Neural crest cell (in vitro differentiated cells): Measurements from ENCODE around the gene LDHAL6B. TPM values are rescaled to one million over a fixed set of nuclear protein-coding genes. Genes with fewer than 3 reads are reported as not detected.

Source experiments
- DNase-seq: peaks from one replicate; pipeline ENCODE4 v3.0.0; 2021; ENCODE audit warnings: low read depth, mixed read lengths, low spot score
- H3K27ac Mint-ChIP-seq: one replicate; pipeline ENCODE4 v1.8.0; 2021; ENCODE audit warnings: mild to moderate bottlenecking, mixed read lengths; ENCODE audit not compliant: unreplicated experiment
- H3K27me3 Mint-ChIP-seq: 2 replicates; pipeline ENCODE4 v1.8.0; 2021; ENCODE audit warnings: low read depth, mild to moderate bottlenecking, mixed read lengths
- H3K36me3 Mint-ChIP-seq: 2 replicates; pipeline ENCODE4 v1.8.0; 2021; ENCODE audit warnings: low read depth, mild to moderate bottlenecking, mixed read lengths
- H3K4me1 Mint-ChIP-seq: 2 replicates; pipeline ENCODE4 v1.8.0; 2021; ENCODE audit warnings: mixed read lengths
- H3K4me3 Mint-ChIP-seq: one replicate; pipeline ENCODE4 v1.8.0; 2021; ENCODE audit warnings: mild to moderate bottlenecking, mixed read lengths
- H3K9me3 Mint-ChIP-seq: 2 replicates; pipeline ENCODE4 v1.8.0; 2021; ENCODE audit warnings: mixed read lengths
- CTCF ChIP-seq: fragments of 200-600 bp; sonication (generic); conservative IDR thresholded peaks from 2 replicates; pipeline ENCODE4 v1.5.0; 2021; ENCODE audit warnings: antibody characterized with exemption, mild to moderate bottlenecking
- total RNA-seq: library from RNA; stranded (reverse); gene quantifications from 2 replicates; pipeline ENCODE4 v1.2.1, GENCODE V29; 2021

LDHAL6B gene
- total RNA-seq, 1 donor from 2014 or later: not detected

GRCh38 chr15:59174151-59174834 is 32.4 kb upstream of the LDHAL6B start:
- DNase-seq: no peak
- TF ChIP-seq CTCF: no peak
- Mint-ChIP-seq H3K27me3 (no peaks in the 10 kb centered on the region), H3K27ac (no peak overlapping the region), H3K9me3 (no peaks in the 10 kb centered on the region), H3K36me3 (peaks cover 15% of the 10 kb centered on the region), H3K4me1 (peaks cover 19% of the 10 kb centered on the region), H3K4me3 (no peak overlapping the region)

GRCh38 chr15:59174835-59175831 is 31.5 kb upstream of the LDHAL6B start:
- Mint-ChIP-seq H3K4me1 (peaks cover 15% of the 10 kb centered on the region), H3K27me3 (no peaks in the 10 kb centered on the region), H3K27ac (no peak overlapping the region), H3K9me3 (no peaks in the 10 kb centered on the region), H3K4me3 (no peak overlapping the region), H3K36me3 (peaks cover 15% of the 10 kb centered on the region)
- peak; percentile 73 for TF ChIP-seq CTCF
- peak; percentile 33 for DNase-seq

DNA sequence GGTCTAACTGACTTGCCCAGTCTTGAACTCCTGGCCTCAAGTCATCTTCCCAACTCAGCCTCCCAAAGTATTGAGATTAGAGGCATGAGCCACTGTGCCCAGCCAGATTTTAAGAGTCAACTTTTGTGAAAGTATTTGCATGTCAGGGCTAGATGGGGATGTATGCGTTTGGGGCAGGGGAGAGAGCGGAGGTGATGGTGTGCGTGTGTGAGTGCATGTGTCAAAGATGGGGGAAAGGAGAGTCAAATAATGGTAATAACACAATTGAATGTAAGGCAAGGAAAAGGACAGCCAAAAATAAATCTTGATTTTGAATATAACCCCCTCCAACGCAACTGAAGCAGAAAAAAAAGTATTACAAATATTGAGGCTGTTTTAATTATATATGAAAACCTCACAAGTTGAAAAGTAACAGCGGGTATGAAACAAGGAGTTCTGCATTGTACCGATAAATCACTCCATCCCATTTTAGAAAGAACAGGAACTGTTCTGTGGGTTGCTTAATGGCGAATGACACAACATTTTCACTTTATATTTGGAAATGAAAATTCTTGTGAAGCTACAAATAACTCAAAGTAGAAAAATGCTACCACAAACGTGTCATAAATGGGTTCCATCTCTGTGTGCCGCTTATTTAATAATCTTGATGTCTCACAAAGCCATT is 29.9 kb upstream of the LDHAL6B start:
- H3K36me3 Mint-ChIP-seq: peaks cover 21% of the 10 kb centered on the region
- TF ChIP-seq CTCF: no peak
- H3K4me3 Mint-ChIP-seq: no peak overlapping the region
- no peak for DNase-seq
- no peak overlapping the region for H3K27ac Mint-ChIP-seq
- H3K27me3 Mint-ChIP-seq: no peaks in the 10 kb centered on the region
- H3K4me1 Mint-ChIP-seq: peaks cover 13% of the 10 kb centered on the region
- H3K9me3 Mint-ChIP-seq: peaks cover 2% of the 10 kb centered on the region

DNA sequence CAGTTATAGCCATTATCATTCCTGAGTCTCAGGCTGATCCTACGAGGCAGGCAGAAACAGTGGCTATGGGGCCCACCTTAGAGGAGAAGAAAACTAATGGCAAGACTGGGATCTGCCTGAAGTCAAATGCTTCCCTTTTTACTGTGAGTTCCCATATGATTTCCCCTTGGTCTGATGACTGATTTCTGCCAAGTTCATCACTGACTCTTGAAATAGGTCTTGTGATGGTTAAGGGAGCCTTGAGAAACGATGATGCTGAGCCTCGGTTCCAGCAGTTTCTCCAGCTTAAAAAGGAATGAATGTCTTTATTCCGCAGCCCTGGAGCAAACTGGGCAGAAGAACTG is 29.4 kb upstream of the LDHAL6B start:
- peaks cover 12% of the 10 kb centered on the region for H3K4me1 Mint-ChIP-seq
- TF ChIP-seq CTCF: no peak
- H3K4me3 Mint-ChIP-seq: no peak overlapping the region
- no peak for DNase-seq
- peaks cover 22% of the 10 kb centered on the region for H3K36me3 Mint-ChIP-seq
- no peaks in the 10 kb centered on the region for H3K27me3 Mint-ChIP-seq
- no peak overlapping the region for H3K27ac Mint-ChIP-seq
- peaks cover 2% of the 10 kb centered on the region for H3K9me3 Mint-ChIP-seq

- TF ChIP-seq CTCF: no peak
- peaks cover 28% of the 10 kb centered on the region for H3K36me3 Mint-ChIP-seq
- peaks cover 10% of the 10 kb centered on the region for H3K4me1 Mint-ChIP-seq
- H3K27ac Mint-ChIP-seq: peak overlapping the region; percentile 10
- no peaks in the 10 kb centered on the region for H3K27me3 Mint-ChIP-seq
- DNase-seq: no peak
- no peak overlapping the region for H3K4me3 Mint-ChIP-seq
- peaks cover 5% of the 10 kb centered on the region for H3K9me3 Mint-ChIP-seq
Observed at GRCh38 chr15:59178151-59178695, 28.4 kb upstream of the LDHAL6B start.
